HG03196 (cell line): ENCODE data around the gene ZNF345.

Experiments used
- ATAC-seq: cut with Tn5 transposase; IDR thresholded peaks from one replicate; pipeline ENCODE4 v1.9.1; 2021; ENCODE audit not compliant: unreplicated experiment

The ZNF345 gene

DNA sequence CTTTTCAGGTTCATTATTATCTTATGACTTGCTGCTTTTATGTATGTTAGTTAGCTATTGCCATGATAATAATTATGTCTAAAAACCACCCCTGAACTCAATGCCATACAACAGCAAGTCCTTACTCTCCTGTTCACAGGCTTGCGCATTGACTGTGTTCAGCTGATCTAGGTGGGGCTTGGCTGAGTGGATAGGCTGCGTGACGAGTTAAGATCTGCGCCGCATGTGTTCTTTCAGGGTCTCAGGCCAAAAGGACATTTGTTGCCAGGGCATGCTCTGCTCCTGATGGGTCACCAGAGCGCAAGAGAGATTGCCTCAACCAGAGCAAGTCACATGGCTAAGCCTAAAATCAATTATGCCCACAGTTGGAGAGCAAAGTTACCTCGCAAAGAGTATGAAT, 66.3 kb downstream of the ZNF345 start:
- no peak for ATAC-seq

DNA sequence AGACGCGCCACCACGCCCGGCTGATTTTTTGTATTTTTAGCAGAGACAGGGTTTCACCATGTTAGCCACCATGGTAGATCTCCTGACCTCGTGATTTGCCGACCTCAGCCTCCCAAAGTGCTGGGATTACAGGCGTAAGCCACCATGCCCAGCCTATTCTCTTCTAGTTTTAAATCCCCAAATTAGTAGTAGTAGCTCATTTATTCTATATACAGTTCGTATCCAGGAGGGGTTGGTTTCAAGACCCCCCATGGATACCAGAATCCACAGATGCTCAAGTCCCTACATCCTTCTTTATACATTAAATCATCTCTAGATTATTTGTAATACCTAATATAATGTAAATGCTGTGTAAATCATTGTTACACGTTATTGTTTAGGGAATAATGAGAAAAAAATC, 67.4 kb downstream of the ZNF345 start:
- no peak for ATAC-seq
